ENCODE measurements around the gene RNF213. TPM values are rescaled to one million over a fixed set of nuclear protein-coding genes. Genes with fewer than 3 reads are reported as not detected.
"Not testable (repeated sequence)": the region's sequence is repeated elsewhere in the genome, so short reads cannot be mapped to it uniquely, and the experiment has no call there.

Gene RNF213
- total RNA-seq, 1 experiment from 2014 or later = 28.6 TPM

DNA sequence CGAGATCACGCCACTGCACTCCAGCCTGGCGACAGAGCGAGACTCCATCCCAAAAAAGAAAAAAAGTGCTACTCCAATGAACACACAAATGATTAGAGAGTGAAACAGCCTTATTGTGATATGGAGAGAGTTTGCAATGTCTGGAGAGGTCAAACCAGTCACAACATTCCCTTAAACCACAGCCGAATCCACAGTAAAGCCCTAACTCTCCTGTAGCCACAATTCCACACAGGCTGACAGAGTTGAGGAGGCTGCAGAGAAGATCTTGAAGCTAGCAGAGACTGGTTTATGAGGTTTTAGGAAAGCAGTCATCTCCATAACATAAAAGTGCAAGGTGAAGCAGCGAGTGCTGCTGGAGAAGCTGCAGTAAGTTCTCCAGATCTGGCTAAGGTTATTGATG lies 6.7 kb downstream of the RNF213 start:
- DNase-seq (ENCODE audit: low read depth) = no peak

GRCh38 chr17:80268427-80268826 lies 7.8 kb downstream of the RNF213 start:
- DNase-seq (ENCODE audit: low read depth) = no peak

DNA sequence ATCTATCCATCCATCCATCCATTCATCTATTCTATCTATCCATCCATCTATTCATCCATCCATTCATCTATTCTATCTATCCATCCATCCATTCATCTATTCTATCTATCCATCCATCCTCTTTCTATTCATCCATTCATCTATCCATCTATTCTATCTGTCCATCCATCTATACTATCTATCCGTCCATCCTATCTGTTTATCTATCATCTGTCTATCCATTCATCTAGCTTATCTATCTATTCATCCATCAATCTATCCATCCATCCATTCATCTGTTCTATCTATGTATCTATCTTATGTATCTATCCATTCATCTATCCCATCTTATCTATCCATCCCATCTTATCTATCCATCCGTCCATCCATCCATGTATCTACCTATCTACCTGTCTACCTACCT lies 8.8 kb downstream of the RNF213 start:
- DNase-seq (ENCODE audit: low read depth) = no peak

GRCh38 chr17:80270104-80270503 lies 9.5 kb downstream of the RNF213 start:
- no peak for DNase-seq (ENCODE audit: low read depth)

GRCh38 chr17:80270836-80271235 lies 10.2 kb downstream of the RNF213 start:
- DNase-seq (ENCODE audit: low read depth) = no peak

- no peak for DNase-seq (ENCODE audit: low read depth)
These were observed 11.7 kb downstream of the RNF213 start for GRCh38 chr17:80272366-80272765.

DNA sequence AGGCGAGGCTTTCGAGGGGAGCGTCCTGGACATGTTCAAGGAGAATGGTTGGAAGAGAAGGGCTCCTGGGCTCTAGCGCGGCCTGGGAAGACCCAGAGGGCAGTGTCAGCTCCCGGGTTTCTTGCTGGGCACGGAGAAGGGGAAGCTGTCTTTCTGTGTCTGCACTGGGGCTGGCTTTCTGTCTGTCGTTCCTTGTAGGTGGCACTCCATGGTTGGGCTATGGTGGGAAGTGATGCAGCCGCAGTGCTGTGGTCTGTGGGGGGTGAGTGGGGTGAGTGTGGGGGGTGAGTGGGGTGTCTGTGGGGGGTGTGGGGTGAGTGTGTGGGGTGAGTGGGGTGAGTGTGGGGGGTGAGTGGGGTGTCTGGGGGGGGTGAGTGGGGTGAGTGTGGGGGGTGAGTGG lies 13.7 kb downstream of the RNF213 start:
- no peak for DNase-seq (ENCODE audit: low read depth)

DNA sequence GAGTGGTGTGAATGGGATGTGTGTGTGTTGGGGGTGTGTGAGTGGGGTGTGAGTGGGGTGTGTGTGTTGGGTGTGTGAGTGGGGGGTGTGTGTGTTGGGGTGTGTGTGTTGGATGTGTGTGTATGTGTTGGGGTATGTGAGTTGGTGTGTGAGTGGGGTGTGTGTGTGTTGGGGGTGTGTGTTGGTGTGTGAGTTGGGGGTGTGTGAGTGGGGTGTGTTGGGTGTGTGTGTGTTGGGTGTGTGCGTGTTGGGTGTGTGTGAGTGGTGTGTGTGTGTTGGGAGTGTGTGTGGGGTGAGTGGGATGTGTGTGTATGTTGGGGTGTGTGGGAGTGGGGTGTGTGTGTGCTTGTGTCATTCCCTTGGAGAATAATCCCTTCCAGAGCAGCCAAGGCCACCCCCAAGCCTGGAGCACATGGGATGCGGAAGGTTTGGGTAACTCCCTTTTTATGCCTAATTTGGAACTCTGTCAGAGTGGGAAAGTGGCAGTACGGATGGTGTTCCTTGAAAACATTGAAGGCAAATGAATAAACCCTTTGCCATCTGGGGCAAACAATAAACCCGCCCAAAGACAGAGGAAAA lies 14.3 kb downstream of the RNF213 start:
- DNase-seq (ENCODE audit: low read depth) = no peak

DNA sequence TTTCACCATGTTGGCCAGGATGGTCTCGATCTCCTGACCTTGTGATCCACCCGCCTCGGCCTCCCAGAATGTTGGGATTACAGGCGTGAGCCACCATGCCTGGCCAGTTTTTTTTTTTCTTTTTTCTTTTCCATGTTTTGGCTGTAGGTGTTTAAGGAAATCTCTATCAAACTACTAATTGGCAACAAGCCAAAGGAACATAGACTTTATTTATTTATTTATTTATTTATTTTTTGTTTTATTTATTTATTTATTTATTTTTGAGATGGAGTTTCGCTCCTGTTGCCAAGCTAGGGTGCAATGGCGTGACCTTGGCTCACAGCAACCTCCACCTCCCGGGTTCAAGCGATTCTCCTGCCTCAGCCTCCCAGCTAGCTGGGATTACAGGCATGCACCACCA lies 15.2 kb downstream of the RNF213 start:
- not testable (repeated sequence) for DNase-seq (ENCODE audit: low read depth)

GRCh38 chr17:80277751-80278671 lies 17.4 kb downstream of the RNF213 start:
- DNase-seq (ENCODE audit: low read depth) = no peak

GRCh38 chr17:80279895-80280294 lies 19.2 kb downstream of the RNF213 start:
- no peak for DNase-seq (ENCODE audit: low read depth)

GRCh38 chr17:80281516-80281915 lies 20.9 kb downstream of the RNF213 start:
- DNase-seq (ENCODE audit: low read depth) = no peak

- no peak for DNase-seq (ENCODE audit: low read depth)
These were observed 22.6 kb downstream of the RNF213 start for GRCh38 chr17:80283116-80283852.

DNA sequence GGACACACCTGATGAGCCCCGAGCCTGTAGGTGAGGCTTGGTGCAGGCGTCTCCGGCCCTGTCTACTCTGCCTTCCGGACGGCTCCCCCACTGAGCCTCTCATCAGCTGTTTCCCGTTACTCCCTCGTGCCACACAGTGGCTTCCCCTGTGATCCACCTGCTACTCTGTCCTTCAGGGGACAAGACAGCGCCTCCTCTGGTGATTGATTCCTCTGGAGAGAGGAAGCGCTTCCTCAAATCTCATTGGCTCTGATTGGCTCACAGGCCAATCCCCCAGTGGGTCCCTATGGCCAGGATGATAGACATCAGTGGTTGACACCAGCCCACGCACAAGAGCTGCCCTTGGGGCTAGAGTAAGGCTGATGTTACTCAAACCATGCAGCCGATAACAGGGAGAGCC lies 24.0 kb downstream of the RNF213 start:
- no peak for DNase-seq (ENCODE audit: low read depth)

GRCh38 chr17:80285237-80285920 lies 24.7 kb downstream of the RNF213 start:
- DNase-seq (ENCODE audit: low read depth) = no peak

GRCh38 chr17:80286638-80286960 lies 25.9 kb downstream of the RNF213 start:
- no peak for DNase-seq (ENCODE audit: low read depth)

DNA sequence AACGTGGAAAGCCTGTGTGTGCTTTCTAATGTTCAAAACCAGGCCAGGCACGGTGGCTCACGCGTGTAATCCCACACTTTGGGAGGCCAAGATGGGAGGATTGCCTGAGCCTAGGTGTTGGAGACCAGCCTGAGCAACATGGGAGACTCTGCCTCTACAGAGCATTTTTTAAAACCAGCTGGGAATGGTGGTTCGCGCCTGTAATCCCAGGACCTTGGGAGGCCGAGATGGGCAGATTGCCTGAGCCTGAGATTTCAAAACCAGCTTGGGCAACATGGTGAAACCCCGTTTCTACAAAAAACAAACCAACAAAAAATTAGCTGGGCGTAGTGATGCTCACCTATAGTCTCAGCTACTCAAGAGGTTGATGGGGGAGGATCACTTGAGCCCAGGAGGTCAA lies 26.4 kb downstream of the RNF213 start:
- DNase-seq (ENCODE audit: low read depth) = no peak

DNA sequence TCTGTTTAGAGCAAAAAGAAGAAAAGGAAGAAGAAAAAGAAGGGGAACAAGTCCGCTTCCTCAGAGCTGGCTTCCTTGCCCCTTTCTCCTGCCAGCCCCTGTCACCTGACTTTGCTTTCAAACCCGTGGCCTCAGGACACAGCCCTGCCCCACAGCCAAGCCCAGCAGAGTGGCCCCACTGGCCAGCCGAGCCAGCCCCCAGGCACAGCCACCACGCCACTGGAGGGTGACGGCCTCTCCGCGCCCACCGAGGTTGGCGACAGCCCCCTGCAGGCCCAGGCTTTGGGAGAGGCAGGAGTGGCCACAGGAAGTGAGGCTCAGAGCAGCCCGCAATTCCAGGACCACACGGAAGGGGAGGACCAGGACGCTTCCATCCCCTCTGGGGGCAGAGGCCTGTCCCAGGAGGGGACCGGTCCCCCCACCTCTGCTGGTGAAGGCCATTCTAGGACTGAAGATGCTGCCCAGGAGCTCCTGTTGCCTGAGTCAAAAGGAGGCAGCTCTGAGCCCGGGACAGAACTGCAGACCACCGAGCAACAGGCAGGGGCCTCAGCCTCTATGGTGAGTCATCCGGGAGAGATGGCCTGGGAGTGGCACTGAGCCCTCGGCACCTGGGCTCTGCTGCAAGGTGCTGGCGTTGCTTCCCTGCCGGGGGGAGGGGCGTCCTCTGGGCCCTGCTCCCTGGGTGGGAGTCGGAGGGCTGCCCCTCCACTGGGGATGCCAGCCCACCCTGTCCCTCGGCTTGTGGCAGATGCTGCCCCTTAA lies 27.3 kb downstream of the RNF213 start:
- DNase-seq (ENCODE audit: low read depth) = no peak

- no peak for DNase-seq (ENCODE audit: low read depth)
These were observed 29.0 kb downstream of the RNF213 start for GRCh38 chr17:80289616-80290015.

DNA sequence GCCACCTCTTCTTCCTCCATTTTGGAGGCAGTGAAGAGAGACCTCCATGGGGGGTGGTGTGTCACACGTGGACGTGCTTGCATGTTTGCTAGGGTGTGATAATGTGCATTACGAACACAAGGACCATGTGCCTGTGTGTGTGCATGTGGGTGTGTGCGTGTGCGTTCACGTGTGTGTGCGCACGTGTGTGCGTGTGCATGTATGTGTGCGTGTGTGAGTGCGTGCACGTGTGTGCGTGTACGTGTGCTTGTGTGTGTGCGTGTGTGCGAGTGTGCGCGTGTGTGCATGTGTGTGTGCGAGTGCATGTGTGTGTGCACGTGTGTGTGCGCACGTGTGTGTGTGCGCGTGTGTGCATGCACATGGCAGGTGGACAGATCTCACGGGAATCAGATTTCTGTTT lies 29.5 kb downstream of the RNF213 start:
- DNase-seq (ENCODE audit: low read depth) = no peak

DNA sequence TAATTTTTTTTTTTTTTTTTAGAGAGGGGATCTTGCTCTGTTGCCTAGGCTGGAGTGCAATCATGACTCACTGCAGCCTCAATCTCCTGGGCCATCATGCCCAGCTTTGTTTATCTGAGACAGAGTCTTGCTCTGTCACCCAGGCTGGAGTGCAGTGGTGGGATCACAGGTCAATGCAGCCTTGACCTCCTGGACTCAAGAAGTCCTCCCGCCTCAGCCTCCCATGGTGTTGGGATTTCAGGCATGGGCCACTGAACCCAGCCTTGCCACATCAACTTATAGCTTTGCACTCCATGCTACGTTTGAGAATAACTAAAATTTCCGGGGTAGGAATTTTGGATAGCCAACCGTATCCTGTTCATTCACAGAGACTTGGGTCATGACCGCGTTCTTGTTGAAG lies 30.6 kb downstream of the RNF213 start:
- no peak for DNase-seq (ENCODE audit: low read depth)

All from HT1080 (cell line).